ENCODE data around the gene ATP6V1F. TPM values are rescaled to one million over a fixed set of nuclear protein-coding genes. Genes with fewer than 3 reads are reported as not detected.

The ATP6V1F gene
- total RNA-seq, 1 donor from 2014 or later: 61.4 TPM

- Mint-ChIP-seq H3K4me3 (no peak overlapping the region), H3K27ac (no peak overlapping the region), H3K27me3 (ENCODE audit: insufficient read depth, low read depth) (peaks cover 14% of the 10 kb centered on the region), H3K4me1 (peaks cover 14% of the 10 kb centered on the region), H3K36me3 (no peaks in the 10 kb centered on the region), H3K9me3 (no peaks in the 10 kb centered on the region)
- Histone ChIP-seq H3K4me2 (no peak overlapping the region), H3K36me3 (no peaks in the 10 kb centered on the region), H3K79me2 (ENCODE audit: low read depth) (no peaks in the 10 kb centered on the region), H3K27ac (no peak overlapping the region), H3K9me3 (ENCODE audit: low read depth) (no peaks in the 10 kb centered on the region), H3K27me3 (no peaks in the 10 kb centered on the region), H3K9ac (no peak overlapping the region), H3K4me3 (no peak overlapping the region), H4K20me1 (ENCODE audit: low read depth) (no peaks in the 10 kb centered on the region), H2AFZ (replicated peaks) (no peak overlapping the region), H3K4me1 (no peaks in the 10 kb centered on the region), H3F3A (ENCODE audit: low read depth) (no peaks in the 10 kb centered on the region)
- TF ChIP-seq EZH2 (IDR thresholded peaks at IDR 0.05): no peak
- no peak for DNase-seq (ENCODE audit: low spot score)
Observed at GRCh38 chr7:128856001-128856718, 6.5 kb upstream of the ATP6V1F start.

- Histone ChIP-seq H3K9me3 (ENCODE audit: low read depth) (no peaks in the 10 kb centered on the region), H3K27ac (no peak overlapping the region), H3K9ac (no peak overlapping the region), H3K27me3 (no peaks in the 10 kb centered on the region), H2AFZ (replicated peaks) (no peak overlapping the region), H3K4me1 (peaks cover 1% of the 10 kb centered on the region), H4K20me1 (ENCODE audit: low read depth) (peaks cover 5% of the 10 kb centered on the region), H3K36me3 (no peaks in the 10 kb centered on the region), H3K4me2 (no peak overlapping the region), H3F3A (ENCODE audit: low read depth) (no peaks in the 10 kb centered on the region), H3K4me3 (no peak overlapping the region), H3K79me2 (ENCODE audit: low read depth) (peaks cover 8% of the 10 kb centered on the region)
- DNase-seq (ENCODE audit: low spot score): no peak
- Mint-ChIP-seq H3K27ac (peak overlapping the region; percentile 82), H3K4me1 (peaks cover 19% of the 10 kb centered on the region), H3K36me3 (no peaks in the 10 kb centered on the region), H3K9me3 (no peaks in the 10 kb centered on the region), H3K4me3 (no peak overlapping the region), H3K27me3 (ENCODE audit: insufficient read depth, low read depth) (peaks cover 15% of the 10 kb centered on the region)
- TF ChIP-seq EZH2 (IDR thresholded peaks at IDR 0.05): no peak
- TF ChIP-seq EZH2phosphoT487 (IDR thresholded peaks at IDR 0.05): no peak
- no peak for TF ChIP-seq CTCF (IDR thresholded peaks at IDR 0.05)
Observed at GRCh38 chr7:128858380-128859231, 4.0 kb upstream of the ATP6V1F start.

- peaks cover 23% of the 10 kb centered on the region for H3K4me1 Mint-ChIP-seq
Observed at GRCh38 chr7:128859232-128860157, 3.2 kb upstream of the ATP6V1F start.

More at GRCh38 chr7:128859232-128860157, 3.2 kb upstream of the ATP6V1F start:
- TF ChIP-seq EZH2phosphoT487 (IDR thresholded peaks at IDR 0.05): no peak
- TF ChIP-seq CTCF (IDR thresholded peaks at IDR 0.05): no peak
- no peak for TF ChIP-seq EZH2 (IDR thresholded peaks at IDR 0.05)
- no peaks in the 10 kb centered on the region for H3K9me3 ChIP-seq (ENCODE audit: low read depth)
- H3K27ac ChIP-seq: no peak overlapping the region
- H3K79me2 ChIP-seq (ENCODE audit: low read depth): peaks cover 14% of the 10 kb centered on the region
- Mint-ChIP-seq H3K27me3 (ENCODE audit: insufficient read depth, low read depth) (peaks cover 15% of the 10 kb centered on the region), H3K4me3 (peak overlapping the region; percentile 52), H3K9me3 (no peaks in the 10 kb centered on the region), H3K36me3 (no peaks in the 10 kb centered on the region), H3K27ac (peak overlapping the region; percentile 82)
- no peaks in the 10 kb centered on the region for H3K36me3 ChIP-seq
- no peaks in the 10 kb centered on the region for H3K27me3 ChIP-seq
- no peak overlapping the region for H3K4me3 ChIP-seq
- H3K4me1 ChIP-seq: peaks cover 5% of the 10 kb centered on the region
- H3F3A ChIP-seq (ENCODE audit: low read depth): no peaks in the 10 kb centered on the region
- peaks cover 11% of the 10 kb centered on the region for H4K20me1 ChIP-seq (ENCODE audit: low read depth)
- no peak for DNase-seq (ENCODE audit: low spot score)
- no peak overlapping the region for H3K9ac ChIP-seq
- H3K4me2 ChIP-seq: no peak overlapping the region
- no peak overlapping the region for H2AFZ ChIP-seq (replicated peaks)
